HepG2 (cell line): Measurements from ENCODE around the gene VPS26B. TPM values are rescaled to one million over a fixed set of nuclear protein-coding genes. Genes with fewer than 3 reads are reported as not detected.

Experiments
- CC2D1A ChIP-seq: sonication (generic); formaldehyde crosslinking; IDR thresholded peaks from 2 replicates; pipeline ENCODE4 v1.8.1; 2023; ENCODE audit warnings: mild to moderate bottlenecking, missing genetic modification reagents
- DPF2 ChIP-seq: sonication (generic); formaldehyde crosslinking; IDR thresholded peaks from 2 replicates; pipeline ENCODE4 v1.4.0; 2020; ENCODE audit warnings: mild to moderate bottlenecking, low read depth, missing genetic modification reagents, borderline replicate concordance
- GABPB1 ChIP-seq: IDR thresholded peaks from 2 replicates; pipeline ENCODE4 v1.6.1; 2016; ENCODE audit warnings: mild to moderate bottlenecking, missing genetic modification reagents, moderate library complexity, missing compliant biosample characterization
- HNF1B ChIP-seq: sonication (generic); formaldehyde crosslinking; IDR thresholded peaks from 2 replicates; pipeline ENCODE4 v1.5.1; 2020; ENCODE audit warnings: mild to moderate bottlenecking, moderate library complexity, missing genetic modification reagents
- NFRKB ChIP-seq: fragments of 450-650 bp; IDR thresholded peaks from 2 replicates; pipeline ENCODE4 v1.6.1; 2017
- RBM39 ChIP-seq: fragments of 200-400 bp; formaldehyde crosslinking; IDR thresholded peaks from one replicate; pipeline ENCODE4 v1.6.1; 2018; ENCODE audit warnings: antibody characterized with exemption, mild to moderate bottlenecking, low read depth, low read length; ENCODE audit not compliant: poor library complexity, severe bottlenecking
- RFX5 ChIP-seq: IDR thresholded peaks from 2 replicates; pipeline ENCODE4 v1.6.1; 2011; ENCODE audit warnings: low read depth, low read length, improper control_type of control experiment
- SMAD1 ChIP-seq: sonication (generic); formaldehyde crosslinking; IDR thresholded peaks from 2 replicates; pipeline ENCODE4 v1.4.0; 2020; ENCODE audit warnings: missing genetic modification reagents, low read depth, mild to moderate bottlenecking, borderline replicate concordance
- SNAI1 ChIP-seq: sonication (generic); formaldehyde crosslinking; IDR thresholded peaks from 2 replicates; pipeline ENCODE4 v1.5.0; 2020; ENCODE audit warnings: mild to moderate bottlenecking, missing genetic modification reagents, borderline replicate concordance
- SPEN ChIP-seq: sonication (generic); formaldehyde crosslinking; IDR thresholded peaks from 2 replicates; pipeline ENCODE4 v1.5.1; 2020; ENCODE audit warnings: low read depth, mild to moderate bottlenecking, missing genetic modification reagents
- THAP7 ChIP-seq: sonication (generic); formaldehyde crosslinking; IDR thresholded peaks from 2 replicates; pipeline ENCODE4 v1.8.1; 2023; ENCODE audit warnings: mild to moderate bottlenecking, missing genetic modification reagents
- TOPORS ChIP-seq: sonication (generic); formaldehyde crosslinking; IDR thresholded peaks from 2 replicates; pipeline ENCODE4 v1.8.0; 2023; ENCODE audit warnings: mild to moderate bottlenecking, missing genetic modification reagents
- ZIK1 ChIP-seq: sonication (generic); formaldehyde crosslinking; IDR thresholded peaks from 2 replicates; pipeline ENCODE4 v1.5.0; 2020; ENCODE audit warnings: mild to moderate bottlenecking, low read depth, missing genetic modification reagents, borderline replicate concordance
- ZNF253 ChIP-seq: sonication (generic); formaldehyde crosslinking; IDR thresholded peaks from 2 replicates; pipeline ENCODE4 v1.8.0; 2022; ENCODE audit warnings: mild to moderate bottlenecking, missing genetic modification reagents, borderline replicate concordance
- ZNF607 ChIP-seq: sonication (generic); formaldehyde crosslinking; IDR thresholded peaks from 2 replicates; pipeline ENCODE4 v1.5.1; 2020; ENCODE audit warnings: missing genetic modification reagents, mild to moderate bottlenecking, borderline replicate concordance
- polyA plus RNA-seq, 8 experiments: library from polyadenylated mRNA; depleted of rRNA in 3 of 8; stranded (reverse) in 7 of 8; unstranded in 1 of 8; fragments of >200 nt; fragmentation: Illumina TruSeq in 4 of 8; extraction: Trizol in 4 of 8; gene quantifications; 2 replicates each; pipeline versions ENCODE4 v1.2.1 to v1.2.3, GENCODE V29; 2011 to 2016; ENCODE audit warnings: low read depth in 4 of 8, missing spikeins in 1 of 8, mixed read lengths in 1 of 8; ENCODE audit not compliant: insufficient read depth in 1 of 8
- total RNA-seq, 5 experiments: library from RNA; depleted of rRNA; stranded (reverse); fragments of >200 nt; fragmentation: Illumina TruSeq; extraction: Trizol; gene quantifications; 2 replicates each; pipeline ENCODE4 v1.2.3, GENCODE V29; 2016; ENCODE audit warnings: low read depth in 1 of 5
- TF ChIP-seq, protein P1 (sequence below): sonication (generic); formaldehyde crosslinking; IDR thresholded peaks from 2 replicates; pipeline ENCODE4 v1.4.0; 2020; ENCODE audit warnings: mild to moderate bottlenecking, missing genetic modification reagents
- TF ChIP-seq, protein P2 (sequence below): sonication (generic); formaldehyde crosslinking; IDR thresholded peaks from 2 replicates; pipeline ENCODE4 v1.4.0; 2020; ENCODE audit warnings: missing genetic modification reagents
- TF ChIP-seq, protein P3 (sequence below): IDR thresholded peaks from 2 replicates; pipeline ENCODE4 v1.6.1; 2016; ENCODE audit warnings: low read depth, control low read depth
- TF ChIP-seq, protein P4 (sequence below): sonication (generic); formaldehyde crosslinking; IDR thresholded peaks from 2 replicates; pipeline ENCODE4 v1.4.0; 2020; ENCODE audit warnings: mild to moderate bottlenecking, missing genetic modification reagents

VPS26B gene
- total and polyA plus RNA-seq, 2 of the 13 experiments (the other 11 are each of a cell fraction or from before 2014, with no cell fraction given): 20.2 to 23.2 TPM

DNA sequence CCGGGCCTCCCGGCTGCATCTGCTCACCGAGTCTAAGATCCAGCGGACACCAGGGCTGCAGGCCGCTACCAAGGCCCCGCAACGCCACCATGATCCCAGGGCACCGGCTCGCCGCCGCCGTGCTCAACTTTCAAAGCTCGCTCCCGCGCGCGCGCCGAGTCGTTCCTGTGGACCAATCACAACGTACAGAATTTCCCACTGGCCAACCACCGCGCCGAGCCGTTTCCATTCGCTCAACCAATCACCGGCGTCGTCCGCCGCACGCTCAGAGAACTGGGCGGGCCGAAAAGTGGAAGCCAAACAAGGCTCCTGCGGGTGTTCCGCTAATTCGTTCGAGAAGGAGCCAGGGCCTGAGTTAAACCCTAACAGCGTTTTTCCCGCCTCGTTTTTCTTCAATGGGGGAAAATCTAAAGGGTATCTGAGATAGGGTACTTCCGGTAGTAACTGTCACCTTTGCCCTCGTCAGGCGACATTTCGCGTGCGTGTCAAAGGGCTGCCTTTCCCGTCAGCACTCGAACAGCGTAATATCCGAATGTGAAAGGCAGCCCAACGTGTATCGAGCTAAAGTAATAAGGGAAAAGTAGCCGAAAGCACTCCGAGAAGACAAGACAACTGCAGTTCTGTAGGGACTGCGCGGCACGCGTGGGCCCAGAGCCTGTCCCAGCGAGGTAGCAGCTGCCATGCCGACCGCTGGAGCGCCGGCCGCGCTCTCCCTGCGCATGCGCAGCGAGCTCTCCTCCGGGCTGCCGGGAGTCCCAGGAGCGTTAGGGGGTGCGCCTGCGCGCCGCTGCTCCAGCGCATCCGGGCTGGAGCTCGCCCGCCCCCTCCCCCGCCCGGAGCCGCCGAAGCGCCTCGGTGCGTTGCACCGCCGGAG, at the start of gene VPS26B, which contains the start of gene NCAPD3 (continued):
- TF ChIP-seq, protein P1, sequence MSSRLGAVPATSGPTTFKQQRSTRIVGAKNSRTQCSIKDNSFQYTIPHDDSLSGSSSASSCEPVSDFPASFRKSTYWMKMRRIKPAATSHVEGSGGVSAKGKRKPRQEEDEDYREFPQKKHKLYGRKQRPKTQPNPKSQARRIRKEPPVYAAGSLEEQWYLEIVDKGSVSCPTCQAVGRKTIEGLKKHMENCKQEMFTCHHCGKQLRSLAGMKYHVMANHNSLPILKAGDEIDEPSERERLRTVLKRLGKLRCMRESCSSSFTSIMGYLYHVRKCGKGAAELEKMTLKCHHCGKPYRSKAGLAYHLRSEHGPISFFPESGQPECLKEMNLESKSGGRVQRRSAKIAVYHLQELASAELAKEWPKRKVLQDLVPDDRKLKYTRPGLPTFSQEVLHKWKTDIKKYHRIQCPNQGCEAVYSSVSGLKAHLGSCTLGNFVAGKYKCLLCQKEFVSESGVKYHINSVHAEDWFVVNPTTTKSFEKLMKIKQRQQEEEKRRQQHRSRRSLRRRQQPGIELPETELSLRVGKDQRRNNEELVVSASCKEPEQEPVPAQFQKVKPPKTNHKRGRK (CRISPR knock-in tag): no peak
- TF ChIP-seq SNAI1 (CRISPR knock-in tag) (0 out of 2 replicates have a peak, but pooled peaks have one; percentile 76), HNF1B (peak; percentile 79), RFX5 (no peak; the same call in 1 of the 2 replicates), ZIK1 (CRISPR knock-in tag) (no peak; the same call in 1 of the 2 replicates), TOPORS (CRISPR knock-in tag) (peak; percentile 75), ZNF607 (CRISPR knock-in tag) (peak; percentile 93; the same call in 1 of the 2 replicates), RBM39 (no peak), ZNF253 (no peak), DPF2 (CRISPR knock-in tag) (no peak), SPEN (CRISPR knock-in tag) (peak; percentile 68), NFRKB (no peak), SMAD1 (CRISPR knock-in tag) (no peak), THAP7 (CRISPR knock-in tag) (0 out of 2 replicates have a peak, but pooled peaks have one; percentile 47), GABPB1 (CRISPR knock-in tag) (peak; percentile 40; the same call in 1 of the 2 replicates), CC2D1A (CRISPR knock-in tag) (no peak)
- TF ChIP-seq, protein P2, sequence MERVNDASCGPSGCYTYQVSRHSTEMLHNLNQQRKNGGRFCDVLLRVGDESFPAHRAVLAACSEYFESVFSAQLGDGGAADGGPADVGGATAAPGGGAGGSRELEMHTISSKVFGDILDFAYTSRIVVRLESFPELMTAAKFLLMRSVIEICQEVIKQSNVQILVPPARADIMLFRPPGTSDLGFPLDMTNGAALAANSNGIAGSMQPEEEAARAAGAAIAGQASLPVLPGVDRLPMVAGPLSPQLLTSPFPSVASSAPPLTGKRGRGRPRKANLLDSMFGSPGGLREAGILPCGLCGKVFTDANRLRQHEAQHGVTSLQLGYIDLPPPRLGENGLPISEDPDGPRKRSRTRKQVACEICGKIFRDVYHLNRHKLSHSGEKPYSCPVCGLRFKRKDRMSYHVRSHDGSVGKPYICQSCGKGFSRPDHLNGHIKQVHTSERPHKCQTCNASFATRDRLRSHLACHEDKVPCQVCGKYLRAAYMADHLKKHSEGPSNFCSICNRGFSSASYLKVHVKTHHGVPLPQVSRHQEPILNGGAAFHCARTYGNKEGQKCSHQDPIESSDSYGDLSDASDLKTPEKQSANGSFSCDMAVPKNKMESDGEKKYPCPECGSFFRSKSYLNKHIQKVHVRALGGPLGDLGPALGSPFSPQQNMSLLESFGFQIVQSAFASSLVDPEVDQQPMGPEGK (CRISPR knock-in tag): peak; percentile 37; the same call in 1 of the 2 replicates
- TF ChIP-seq, protein P3, sequence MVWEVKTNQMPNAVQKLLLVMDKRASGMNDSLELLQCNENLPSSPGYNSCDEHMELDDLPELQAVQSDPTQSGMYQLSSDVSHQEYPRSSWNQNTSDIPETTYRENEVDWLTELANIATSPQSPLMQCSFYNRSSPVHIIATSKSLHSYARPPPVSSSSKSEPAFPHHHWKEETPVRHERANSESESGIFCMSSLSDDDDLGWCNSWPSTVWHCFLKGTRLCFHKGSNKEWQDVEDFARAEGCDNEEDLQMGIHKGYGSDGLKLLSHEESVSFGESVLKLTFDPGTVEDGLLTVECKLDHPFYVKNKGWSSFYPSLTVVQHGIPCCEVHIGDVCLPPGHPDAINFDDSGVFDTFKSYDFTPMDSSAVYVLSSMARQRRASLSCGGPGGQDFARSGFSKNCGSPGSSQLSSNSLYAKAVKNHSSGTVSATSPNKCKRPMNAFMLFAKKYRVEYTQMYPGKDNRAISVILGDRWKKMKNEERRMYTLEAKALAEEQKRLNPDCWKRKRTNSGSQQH: peak; percentile 71; the same call in 1 of the 2 replicates
- TF ChIP-seq, protein P4, sequence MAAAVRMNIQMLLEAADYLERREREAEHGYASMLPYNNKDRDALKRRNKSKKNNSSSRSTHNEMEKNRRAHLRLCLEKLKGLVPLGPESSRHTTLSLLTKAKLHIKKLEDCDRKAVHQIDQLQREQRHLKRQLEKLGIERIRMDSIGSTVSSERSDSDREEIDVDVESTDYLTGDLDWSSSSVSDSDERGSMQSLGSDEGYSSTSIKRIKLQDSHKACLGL (CRISPR knock-in tag): peak; percentile 95; the same call in 1 of the 2 replicates
